BLaER1 (cell line): ENCODE results near the gene ALPK3.

Experiments used
- H3K27ac ChIP-seq: shearing (Covaris generic); formaldehyde crosslinking; 2 replicates; pipeline ENCODE4 v1.8.1; 2022
- H3K27me3 ChIP-seq: shearing (Covaris generic); formaldehyde crosslinking; 2 replicates; pipeline ENCODE4 v1.8.1; 2022
- H3K36me3 ChIP-seq: shearing (Covaris generic); formaldehyde crosslinking; 2 replicates; pipeline ENCODE4 v1.8.1; 2022
- H3K4me1 ChIP-seq: shearing (Covaris generic); formaldehyde crosslinking; 2 replicates; pipeline ENCODE4 v1.8.1; 2022
- H3K4me2 ChIP-seq: shearing (Covaris generic); formaldehyde crosslinking; 2 replicates; pipeline ENCODE4 v1.8.1; 2022
- H3K4me3 ChIP-seq: shearing (Covaris generic); formaldehyde crosslinking; 2 replicates; pipeline ENCODE4 v1.8.1; 2022
- H3K9ac ChIP-seq: shearing (Covaris generic); formaldehyde crosslinking; 2 replicates; pipeline ENCODE4 v1.8.1; 2022
- H3K9me3 ChIP-seq: shearing (Covaris generic); formaldehyde crosslinking; 2 replicates; pipeline ENCODE4 v1.8.1; 2022
- H4K20me1 ChIP-seq: shearing (Covaris generic); formaldehyde crosslinking; 2 replicates; pipeline ENCODE4 v1.8.1; 2022
- Cebpa-rat ChIP-seq: shearing (Covaris generic); IDR thresholded peaks from 2 replicates; pipeline ENCODE4 v1.8.1; 2022

The ALPK3 gene

DNA sequence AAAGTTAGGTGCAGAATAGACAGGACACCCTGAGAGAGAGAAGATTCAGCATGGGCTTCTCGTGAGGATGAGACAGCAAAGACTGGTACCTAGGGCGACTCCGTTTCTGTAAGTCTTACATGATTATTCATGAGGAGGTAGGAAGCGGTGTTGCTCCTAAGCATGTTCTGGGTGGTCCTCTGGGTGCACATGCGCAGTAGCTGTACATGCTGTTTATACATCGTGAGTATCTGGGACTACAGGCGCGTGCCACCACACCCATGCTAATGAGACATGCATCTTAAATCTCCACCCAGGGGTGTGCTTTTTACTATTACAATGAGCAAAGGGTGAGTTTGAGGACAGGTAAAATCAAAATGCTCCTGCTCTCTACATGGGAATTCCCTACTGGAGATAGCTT is 12.3 kb downstream of the ALPK3 start:
- no peak for TF ChIP-seq Cebpa-rat
- Histone ChIP-seq H3K9ac (no peak overlapping the region), H4K20me1 (no peaks in the 10 kb centered on the region)

DNA sequence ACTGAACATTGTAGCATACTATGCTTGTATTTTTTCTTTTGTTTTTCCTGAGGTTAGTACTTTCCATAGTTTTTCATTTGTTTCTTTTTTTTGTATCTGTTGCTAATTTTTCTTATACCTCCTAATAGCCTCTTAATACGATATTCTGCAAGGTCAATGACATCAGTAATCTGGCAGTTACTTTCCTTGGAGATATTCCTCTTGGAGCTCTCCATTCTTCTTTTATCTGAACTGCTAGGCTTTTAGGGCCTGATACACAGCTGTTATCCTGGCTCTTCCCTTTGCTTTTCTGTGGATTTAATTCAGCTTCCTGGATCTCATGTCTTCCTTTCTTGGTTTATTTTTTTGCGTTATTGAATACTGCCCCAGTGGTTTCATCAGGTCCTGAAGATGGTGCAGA is 12.9 kb downstream of the ALPK3 start:
- no peak overlapping the region for H3K9ac ChIP-seq
- no peaks in the 10 kb centered on the region for H3K4me1 ChIP-seq
- no peaks in the 10 kb centered on the region for H4K20me1 ChIP-seq
- H3K4me3 ChIP-seq, result no peak overlapping the region
- no peaks in the 10 kb centered on the region for H3K36me3 ChIP-seq
- TF ChIP-seq Cebpa-rat, result no peak
- H3K9me3 ChIP-seq, result no peaks in the 10 kb centered on the region
- no peak overlapping the region for H3K27ac ChIP-seq
- H3K27me3 ChIP-seq, result no peaks in the 10 kb centered on the region
- H3K4me2 ChIP-seq, result no peak overlapping the region

More for the DNA sequence above, 12.3 kb downstream of the ALPK3 start:
- no peaks in the 10 kb centered on the region for H3K27me3 ChIP-seq
- H3K4me3 ChIP-seq, result no peak overlapping the region
- H3K27ac ChIP-seq, result no peak overlapping the region
- no peak overlapping the region for H3K4me2 ChIP-seq
- no peaks in the 10 kb centered on the region for H3K36me3 ChIP-seq
- no peaks in the 10 kb centered on the region for H3K9me3 ChIP-seq
- no peaks in the 10 kb centered on the region for H3K4me1 ChIP-seq

DNA sequence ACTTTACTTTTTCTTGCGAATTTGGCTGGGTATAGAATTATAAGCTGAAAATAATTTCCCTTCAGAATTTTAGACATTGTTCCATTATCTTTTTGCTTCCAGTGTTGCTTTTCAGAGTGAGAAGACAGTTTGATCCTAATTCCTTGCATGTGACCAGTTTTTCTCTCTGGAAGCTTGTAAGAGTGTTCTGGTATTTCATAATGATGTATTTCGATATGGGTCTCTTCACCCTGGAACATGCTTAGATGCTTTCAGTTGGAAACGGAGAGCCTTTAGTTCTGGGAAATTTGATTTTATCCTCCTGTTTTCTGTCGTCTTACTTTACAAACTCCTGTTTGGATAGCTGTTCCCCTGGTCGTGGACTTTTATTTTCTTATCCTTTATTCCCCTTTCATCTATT is 13.9 kb downstream of the ALPK3 start:
- TF ChIP-seq Cebpa-rat, result no peak
- H3K4me1 ChIP-seq, result no peaks in the 10 kb centered on the region

DNA sequence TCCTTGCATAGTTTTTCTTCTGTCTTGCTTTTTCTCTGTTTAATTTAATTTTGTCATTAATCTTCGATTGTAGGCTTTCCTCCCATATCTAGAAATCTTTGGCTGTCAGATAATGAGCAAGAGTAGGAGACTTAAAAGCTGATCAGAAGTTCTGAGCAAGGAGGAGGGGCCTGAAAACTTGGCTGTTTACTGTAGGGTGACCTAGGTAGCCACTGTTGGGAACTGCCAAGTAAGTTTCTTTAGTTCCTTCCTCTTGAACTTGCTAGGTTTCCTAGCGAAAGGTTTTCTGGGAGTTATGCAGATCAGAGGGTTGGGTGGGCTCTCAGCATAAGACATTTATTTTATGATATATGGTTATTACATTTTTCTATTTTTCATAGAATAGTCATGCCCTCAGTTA is 14.5 kb downstream of the ALPK3 start:
- Histone ChIP-seq H3K36me3 (no peaks in the 10 kb centered on the region), H3K9me3 (no peaks in the 10 kb centered on the region), H3K4me1 (no peaks in the 10 kb centered on the region), H3K27ac (no peak overlapping the region), H3K4me2 (no peak overlapping the region), H3K4me3 (no peak overlapping the region), H3K27me3 (no peaks in the 10 kb centered on the region), H4K20me1 (no peaks in the 10 kb centered on the region), H3K9ac (no peak overlapping the region)
- TF ChIP-seq Cebpa-rat, result no peak

More for the DNA sequence above, 13.9 kb downstream of the ALPK3 start:
- Histone ChIP-seq H3K27me3 (no peaks in the 10 kb centered on the region), H3K9me3 (no peaks in the 10 kb centered on the region), H3K27ac (no peak overlapping the region), H3K36me3 (no peaks in the 10 kb centered on the region), H4K20me1 (no peaks in the 10 kb centered on the region), H3K9ac (no peak overlapping the region), H3K4me3 (no peak overlapping the region), H3K4me2 (no peak overlapping the region)

DNA sequence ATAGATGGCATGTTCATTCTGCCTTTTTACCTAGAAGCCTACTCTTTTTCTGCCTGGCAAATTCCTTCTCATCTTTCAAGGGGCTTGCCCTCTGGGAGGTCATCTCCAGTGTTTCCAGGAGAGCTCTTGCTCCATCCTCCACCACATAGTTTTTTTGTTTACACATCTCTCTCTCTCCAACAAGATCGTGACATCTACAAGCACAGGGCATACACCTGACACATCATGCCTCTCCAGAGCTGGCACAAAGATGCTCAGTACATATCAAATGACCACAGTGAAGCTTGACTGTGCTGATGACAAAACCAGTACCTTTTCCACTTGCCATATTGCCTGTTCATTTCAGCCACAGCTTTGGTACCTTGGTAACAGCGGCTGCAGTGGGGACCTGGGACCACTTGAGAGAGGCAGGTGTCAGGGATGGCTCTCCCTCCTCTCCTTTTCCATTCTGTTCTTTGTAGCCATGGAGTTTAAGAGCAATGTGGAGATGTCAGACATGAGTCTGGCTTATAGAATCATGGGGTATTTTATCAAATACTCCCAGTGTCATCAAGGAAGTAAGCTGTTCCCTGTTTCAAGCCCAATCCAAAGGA is 15.4 kb downstream of the ALPK3 start:
- Histone ChIP-seq H3K36me3 (no peaks in the 10 kb centered on the region), H3K27me3 (no peaks in the 10 kb centered on the region), H3K4me2 (no peak overlapping the region), H3K9ac (no peak overlapping the region), H3K4me1 (peaks cover 3% of the 10 kb centered on the region; the same call in 1 of the 2 replicates), H3K9me3 (no peaks in the 10 kb centered on the region), H4K20me1 (no peaks in the 10 kb centered on the region), H3K4me3 (no peak overlapping the region), H3K27ac (no peak overlapping the region)
- TF ChIP-seq Cebpa-rat, result no peak

DNA sequence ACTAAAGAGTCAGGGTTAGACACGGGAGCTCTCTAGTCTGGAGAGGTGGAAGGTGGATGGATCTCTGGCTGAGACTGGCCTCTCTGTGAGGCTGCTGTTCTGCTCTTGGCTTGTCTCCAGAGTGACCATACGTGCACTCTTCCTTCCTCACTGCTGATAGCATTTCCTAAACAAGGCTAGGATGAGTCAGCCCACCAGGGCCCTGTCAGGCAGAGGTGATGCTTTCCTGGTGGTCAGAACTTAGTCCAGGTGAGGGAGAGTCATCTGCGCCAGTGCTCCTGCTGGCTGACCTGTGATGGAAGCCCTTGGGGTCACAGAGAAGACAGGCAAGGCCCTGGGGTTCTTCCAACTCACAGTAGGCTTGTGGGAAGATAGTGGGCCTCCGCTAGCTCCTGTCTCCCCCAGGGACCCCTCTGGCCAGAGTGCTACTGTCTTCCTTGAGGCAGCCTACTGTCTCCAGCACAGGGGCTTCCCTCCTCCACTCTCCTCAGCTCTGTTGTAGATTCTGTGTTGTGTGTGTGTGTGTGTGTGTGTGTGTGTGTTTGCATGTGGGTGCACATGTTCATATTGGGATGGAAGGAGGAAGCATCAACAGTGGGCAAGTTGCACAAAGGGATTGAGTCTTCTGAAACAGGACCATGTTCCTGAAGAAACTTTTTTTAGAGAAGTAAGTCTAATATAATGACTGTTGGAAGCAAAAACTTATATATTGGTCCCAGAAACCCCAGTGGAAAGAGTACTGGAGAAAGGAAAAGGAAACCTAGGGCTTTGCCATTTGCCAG is 16.5 kb downstream of the ALPK3 start:
- Histone ChIP-seq H3K4me2 (no peak overlapping the region), H3K36me3 (no peaks in the 10 kb centered on the region), H3K4me3 (no peak overlapping the region), H4K20me1 (no peaks in the 10 kb centered on the region), H3K27ac (no peak overlapping the region), H3K27me3 (no peaks in the 10 kb centered on the region), H3K9me3 (no peaks in the 10 kb centered on the region), H3K9ac (no peak overlapping the region), H3K4me1 (peaks cover 3% of the 10 kb centered on the region; the same call in 1 of the 2 replicates)
- TF ChIP-seq Cebpa-rat, result no peak

DNA sequence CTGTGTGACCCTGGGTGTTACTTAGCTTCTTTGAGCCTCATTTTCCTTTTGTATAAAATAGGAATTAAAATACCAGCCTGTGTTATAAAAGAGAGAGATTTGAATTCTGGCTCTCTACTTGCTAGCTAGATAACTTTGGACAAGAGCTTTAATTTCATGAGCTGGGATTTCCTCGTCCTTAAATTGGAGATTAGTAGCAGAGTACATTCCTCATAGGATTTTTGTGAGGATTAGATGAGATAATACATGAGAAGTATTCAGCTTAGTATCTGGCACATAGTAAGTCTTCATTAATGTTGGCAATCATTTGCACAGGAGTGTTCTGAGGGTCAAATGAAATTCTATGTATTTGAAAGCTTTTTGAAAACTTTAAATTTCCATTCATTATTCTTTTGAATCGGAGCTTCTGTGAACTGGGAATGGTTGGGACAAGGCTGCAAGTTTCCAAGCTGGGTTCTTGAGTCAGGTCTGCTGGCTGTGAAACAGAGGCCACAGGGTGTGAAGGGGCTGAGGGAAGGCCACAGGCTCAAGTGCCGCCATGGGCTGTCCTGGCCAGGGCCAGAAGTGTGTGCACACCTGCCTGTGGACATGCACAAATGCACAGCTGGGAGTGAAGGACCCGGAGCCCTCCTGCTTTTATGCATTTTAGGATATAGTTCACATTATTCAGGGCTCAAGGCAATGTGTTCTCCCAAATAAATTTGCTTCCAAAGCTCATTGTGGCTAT is 17.2 kb downstream of the ALPK3 start:
- H4K20me1 ChIP-seq, result no peaks in the 10 kb centered on the region
- no peaks in the 10 kb centered on the region for H3K36me3 ChIP-seq
- no peaks in the 10 kb centered on the region for H3K27me3 ChIP-seq
- H3K4me1 ChIP-seq, result peaks cover 9% of the 10 kb centered on the region; the same call in 1 of the 2 replicates
- no peaks in the 10 kb centered on the region for H3K9me3 ChIP-seq
- TF ChIP-seq Cebpa-rat, result no peak
- no peak overlapping the region for H3K27ac ChIP-seq
- no peak overlapping the region for H3K4me3 ChIP-seq
- H3K9ac ChIP-seq, result no peak overlapping the region
- no peak overlapping the region for H3K4me2 ChIP-seq

DNA sequence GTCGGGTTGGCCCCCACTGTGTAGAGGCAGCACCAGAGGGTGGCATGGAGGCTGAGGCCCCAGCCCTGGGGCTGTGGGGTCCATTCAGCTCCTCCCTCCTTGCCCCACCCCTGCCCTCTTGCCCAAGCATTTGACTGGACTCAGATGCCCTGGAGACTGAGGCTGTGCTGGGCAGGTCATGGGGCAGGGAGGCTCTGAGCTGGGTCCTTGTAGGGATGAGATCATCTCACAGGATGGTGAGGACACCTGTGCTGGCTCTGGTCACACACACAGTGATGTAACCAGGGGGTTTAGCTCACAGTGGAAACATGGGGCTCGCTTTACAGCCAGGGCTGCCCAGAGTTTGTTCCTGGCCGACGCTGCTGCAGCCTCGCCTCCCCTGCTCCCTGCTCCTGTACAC is 17.8 kb downstream of the ALPK3 start:
- no peaks in the 10 kb centered on the region for H3K9me3 ChIP-seq
- no peaks in the 10 kb centered on the region for H3K36me3 ChIP-seq
- TF ChIP-seq Cebpa-rat, result no peak
- no peaks in the 10 kb centered on the region for H4K20me1 ChIP-seq
- H3K4me1 ChIP-seq, result peaks cover 9% of the 10 kb centered on the region; the same call in 1 of the 2 replicates
- no peak overlapping the region for H3K4me2 ChIP-seq
- H3K9ac ChIP-seq, result no peak overlapping the region
- H3K4me3 ChIP-seq, result no peak overlapping the region
- H3K27me3 ChIP-seq, result no peaks in the 10 kb centered on the region
- H3K27ac ChIP-seq, result no peak overlapping the region

DNA sequence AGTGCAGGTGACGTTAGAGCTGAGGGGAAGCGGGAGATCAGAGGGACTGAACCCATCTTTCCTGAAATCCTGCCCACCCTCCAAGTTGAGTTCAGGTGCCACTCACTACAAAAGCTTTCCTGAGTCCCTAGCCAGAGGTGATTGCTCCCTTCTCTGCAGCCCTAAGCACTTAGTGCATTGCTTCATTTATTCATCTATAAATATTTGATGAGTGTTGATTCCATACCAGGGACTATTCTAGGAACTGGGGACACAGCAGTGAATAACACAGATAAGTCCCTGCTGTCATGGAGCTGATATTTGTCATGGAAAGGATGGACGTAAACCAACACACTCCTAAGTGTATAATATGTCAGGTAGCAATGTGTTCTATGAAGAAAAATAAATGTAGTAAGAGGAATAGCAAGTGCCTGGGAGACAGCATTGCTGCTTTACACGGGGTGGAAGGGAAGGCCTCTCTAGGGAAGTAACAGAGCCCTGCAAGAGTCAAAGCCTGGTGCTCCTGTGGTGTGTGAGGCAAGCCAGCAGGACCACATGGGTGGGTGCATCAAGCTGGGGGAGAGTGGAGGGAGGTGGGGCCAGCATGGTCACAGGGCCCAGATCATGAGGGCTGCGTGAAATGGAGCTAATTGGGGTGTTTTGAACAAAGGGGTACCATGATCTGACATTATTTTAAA is 18.6 kb downstream of the ALPK3 start:
- Histone ChIP-seq H3K4me3 (no peak overlapping the region), H3K4me2 (no peak overlapping the region), H3K9me3 (no peaks in the 10 kb centered on the region), H3K27me3 (no peaks in the 10 kb centered on the region), H3K27ac (no peak overlapping the region), H3K36me3 (no peaks in the 10 kb centered on the region), H4K20me1 (no peaks in the 10 kb centered on the region), H3K4me1 (peaks cover 18% of the 10 kb centered on the region; the same call in 1 of the 2 replicates), H3K9ac (no peak overlapping the region)
- no peak for TF ChIP-seq Cebpa-rat
